PFSK-1 (cell line): ENCODE data around the gene NHLRC4. TPM values are rescaled to one million over a fixed set of nuclear protein-coding genes. Genes with fewer than 3 reads are reported as not detected.

Experiments used
- FOXP2 ChIP-seq: optimal IDR thresholded peaks from 2 replicates; pipeline ENCODE3; 2011; ENCODE audit warnings: borderline replicate concordance, control low read depth, inconsistent platforms; ENCODE audit not compliant: insufficient read depth; ENCODE audit errors: extremely low read length, extremely low read depth
- POLR2AphosphoS5 ChIP-seq: IDR thresholded peaks from 2 replicates; pipeline ENCODE4 v1.6.1; 2012; ENCODE audit warnings: low read depth, mild to moderate bottlenecking, control low read depth, low read length, moderate library complexity
- REST ChIP-seq, 2 experiments: IDR thresholded peaks; 2 replicates each; pipeline versions ENCODE4 v1.6.1 to v1.8.0; 2011 to 2012; ENCODE audit warnings: low read depth in 2 of 2, low read length in 2 of 2, control low read depth in 1 of 2, inconsistent platforms in 1 of 2, mild to moderate bottlenecking in 1 of 2, moderate library complexity in 1 of 2; ENCODE audit not compliant: insufficient read depth in 1 of 2
- SIN3A ChIP-seq: IDR thresholded peaks from 2 replicates; pipeline ENCODE4 v1.6.1; 2012; ENCODE audit warnings: mild to moderate bottlenecking, low read length, moderate library complexity, borderline replicate concordance; ENCODE audit not compliant: insufficient read depth
- TAF1 ChIP-seq: IDR thresholded peaks from 2 replicates; pipeline ENCODE4 v1.6.1; 2012; ENCODE audit warnings: low read length, control low read depth, borderline replicate concordance; ENCODE audit not compliant: insufficient read depth
- polyA plus RNA-seq: library from polyadenylated mRNA; unstranded; fragments of >200 nt; gene quantifications from one replicate; pipeline ENCODE4 v1.2.1, GENCODE V29; 2012; ENCODE audit warnings: low read depth, missing spikeins; ENCODE audit not compliant: insufficient read length

NHLRC4 gene, protein sequence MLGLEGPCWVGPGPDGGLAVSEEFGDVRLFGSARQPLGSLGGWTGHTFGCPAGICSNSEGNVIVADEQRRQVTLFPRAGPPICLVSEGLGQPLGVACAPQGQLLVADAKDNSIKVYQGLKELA
- polyA plus RNA-seq: 0.51 TPM

GRCh38 chr16:566475-567372 is at the start of gene NHLRC4:
TSS of gene NHLRC4 (plus strand) at chr16:567005. CDS start at chr16:568048, 1,043 bp downstream.
- TF ChIP-seq REST (IDR thresholded peaks at IDR 0.05; ENCODE audit: insufficient read depth in 1 of 2, low read depth in 2 of 2, low read length in 2 of 2) (no peak), POLR2AphosphoS5 (no peak), TAF1 (no peak), FOXP2 (peak; percentile 22), SIN3A (no peak)

GRCh38 chr16:518858-519257 is 47.9 kb upstream of the NHLRC4 start:
- TF ChIP-seq SIN3A: no peak
- no peak for TF ChIP-seq REST (IDR thresholded peaks at IDR 0.05; ENCODE audit: insufficient read depth in 1 of 2, low read depth in 2 of 2, low read length in 2 of 2)
- no peak for TF ChIP-seq FOXP2
- no peak for TF ChIP-seq TAF1
- no peak for TF ChIP-seq POLR2AphosphoS5

DNA sequence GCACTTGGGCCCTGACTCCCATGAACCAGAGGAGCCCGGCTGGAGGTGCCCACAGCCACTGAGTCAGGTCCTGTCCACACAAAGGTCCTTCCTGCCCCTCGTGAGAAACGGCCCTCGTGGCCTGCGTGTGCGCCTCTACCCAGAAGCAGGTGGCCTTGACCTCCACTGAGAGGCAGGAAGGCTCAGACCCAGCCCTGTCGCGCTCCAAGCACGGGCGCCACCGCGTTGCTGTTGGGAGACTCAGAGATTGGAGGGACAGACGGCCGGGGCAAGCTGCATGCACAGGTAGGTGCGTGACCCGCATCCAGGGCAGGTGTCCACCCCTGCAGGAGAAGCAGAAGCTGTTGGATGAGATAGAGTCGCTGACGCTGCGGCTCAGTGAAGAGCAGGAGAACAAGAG is 47.4 kb upstream of the NHLRC4 start:
- TF ChIP-seq TAF1 (no peak), REST (IDR thresholded peaks at IDR 0.05; ENCODE audit: insufficient read depth in 1 of 2, low read depth in 2 of 2, low read length in 2 of 2) (no peak), POLR2AphosphoS5 (no peak), FOXP2 (no peak), SIN3A (no peak)

DNA sequence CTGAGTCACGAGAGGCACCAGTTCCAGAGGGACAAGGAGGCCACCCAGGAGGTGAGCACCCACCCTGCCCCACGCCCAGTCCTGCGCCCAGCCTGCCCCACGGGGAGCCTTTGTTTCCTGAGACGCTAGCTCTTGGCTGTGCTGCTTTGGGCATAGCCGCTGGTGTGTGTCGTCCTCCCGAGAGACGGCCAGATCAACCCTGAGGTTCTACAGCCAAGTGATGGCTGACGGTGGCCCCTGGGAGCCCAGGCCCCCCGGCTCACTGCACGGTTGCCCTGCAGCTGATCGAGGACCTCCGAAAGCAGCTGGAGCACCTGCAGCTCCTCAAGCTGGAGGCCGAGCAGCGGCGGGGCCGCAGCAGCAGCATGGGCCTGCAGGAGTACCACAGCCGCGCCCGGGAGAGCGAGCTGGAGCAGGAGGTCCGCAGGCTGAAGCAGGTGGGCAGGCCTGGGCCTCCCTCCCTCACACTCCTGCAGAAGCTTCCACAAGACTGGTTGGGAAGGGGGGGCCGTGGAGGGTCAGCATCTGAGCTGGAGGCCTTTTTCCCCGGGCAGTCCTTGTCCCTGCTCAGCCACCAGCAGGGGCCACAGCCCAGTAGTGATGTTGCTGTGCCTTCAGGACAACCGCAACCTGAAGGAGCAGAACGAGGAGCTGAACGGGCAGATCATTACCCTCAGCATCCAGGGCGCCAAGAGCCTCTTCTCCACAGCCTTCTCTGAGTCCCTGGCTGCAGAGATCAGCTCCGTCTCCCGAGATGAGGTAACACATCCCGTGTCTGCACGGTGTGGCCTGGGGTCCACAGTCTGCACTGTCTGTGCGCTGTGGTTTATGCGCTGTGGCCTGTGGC is 46.7 kb upstream of the NHLRC4 start:
- TF ChIP-seq TAF1: no peak
- no peak for TF ChIP-seq POLR2AphosphoS5
- no peak for TF ChIP-seq REST (IDR thresholded peaks at IDR 0.05; ENCODE audit: insufficient read depth in 1 of 2, low read depth in 2 of 2, low read length in 2 of 2)
- TF ChIP-seq SIN3A: no peak
- TF ChIP-seq FOXP2: no peak
